HepG2 (cell line): ENCODE measurements around the gene HAUS5. TPM values are rescaled to one million over a fixed set of nuclear protein-coding genes. Genes with fewer than 3 reads are reported as not detected.

Source experiments
- ATAC-seq: fragments of 200-7000 bp; cut with Tn5 transposase; 3 replicates; pipeline ENCODE4 v1.9.1; 2020; ENCODE audit warnings: mild to moderate bottlenecking, moderate library complexity
- BruUV-seq: library from RNA; stranded (reverse); fragments of 400-500 nt; replicated peaks from 2 replicates; lab custom pipeline; 2021; lab: Mats Ljungman, UMichigan
- CTCF ChIA-PET: fragments of 300-600 bp; formaldehyde crosslinking; extraction: SDS; loops from one replicate; lab custom pipeline; 2021; ENCODE audit warnings: low total read pairs, inconsistent platforms, low intra/inter-chr PET ratio; lab: Yijun Ruan, JAX
- POLR2A ChIA-PET: fragments of 350-600 bp; sonication (Branson Sonifier 250); formaldehyde crosslinking; loops from one replicate; lab custom pipeline; 2020; ENCODE audit warnings: antibody characterized with exemption, inconsistent platforms; lab: Yijun Ruan, JAX
- DNase-seq: peaks from one replicate; pipeline ENCODE4 v3.0.0-alpha.2; 2015; ENCODE audit warnings: low spot score
- FAIRE-seq: peaks from 3 replicates; lab custom pipeline; 2011; peaks lifted over from hg19 to GRCh38; lab: Jason Lieb, UNC
- H2AFZ ChIP-seq: one replicate; pipeline ENCODE4 v1.6.1; 2011; ENCODE audit warnings: low read length, inconsistent platforms
- H3K27ac ChIP-seq: fragments of 300-600 bp; 3 replicates; pipeline ENCODE4 v1.8.0; 2011; ENCODE audit warnings: mixed run types, mild to moderate bottlenecking, mixed read lengths, low read length, inconsistent platforms; ENCODE audit not compliant: insufficient read depth; ENCODE audit errors: extremely low read length
- H3K27me3 ChIP-seq, 2 experiments: fragments of 200-600 bp in 1 of 2; 2 replicates in 1 of 2; 3 replicates in 1 of 2; pipeline versions ENCODE4 v1.6.0 to v1.8.0; 2011; ENCODE audit warnings: low read length in 2 of 2, mild to moderate bottlenecking in 2 of 2, moderate library complexity in 2 of 2, inconsistent platforms in 1 of 2; ENCODE audit not compliant: insufficient read depth in 2 of 2, control insufficient read depth in 1 of 2
- H3K36me3 ChIP-seq, 2 experiments: fragments of 200-600 bp in 1 of 2; replicated peaks in 1 of 2; 2 replicates in 1 of 2; 3 replicates in 1 of 2; pipeline versions ENCODE4 v1.5.1 to v1.8.0; 2011; ENCODE audit warnings: low read length in 2 of 2, inconsistent platforms in 1 of 2; ENCODE audit not compliant: insufficient read depth in 2 of 2, control insufficient read depth in 1 of 2
- H3K4me1 ChIP-seq: 2 replicates; pipeline ENCODE4 v1.5.1; 2012; ENCODE audit warnings: low read length, inconsistent platforms; ENCODE audit not compliant: insufficient read depth
- H3K4me2 ChIP-seq: 2 replicates; pipeline ENCODE4 v1.6.0; 2011; ENCODE audit warnings: low read depth, low read length, inconsistent platforms
- H3K4me3 ChIP-seq, 3 experiments: fragments of 200-600 bp in 1 of 3; sonication (generic), shearing (Covaris generic) in 1 of 3; replicated peaks in 1 of 3; 2 replicates each; pipeline ENCODE4 v1.5.1; 2011 to 2016; ENCODE audit warnings: low read length in 3 of 3, inconsistent platforms in 2 of 3, low read depth in 2 of 3, mild to moderate bottlenecking in 2 of 3, control low read depth in 1 of 3, mixed read lengths in 1 of 3; ENCODE audit not compliant: insufficient read depth in 1 of 3
- H3K79me2 ChIP-seq: one replicate; pipeline ENCODE4 v1.6.1; 2011; ENCODE audit warnings: low read length, inconsistent platforms; ENCODE audit not compliant: insufficient read depth
- H3K9ac ChIP-seq: 2 replicates; pipeline ENCODE4 v1.6.0; 2011; ENCODE audit warnings: mild to moderate bottlenecking, low read depth, low read length, inconsistent platforms; ENCODE audit not compliant: insufficient read depth
- H3K9me3 ChIP-seq: 2 replicates; pipeline ENCODE4 v1.5.1; 2012; ENCODE audit warnings: mild to moderate bottlenecking, low read length
- H4K20me1 ChIP-seq: 2 replicates; pipeline ENCODE4 v1.6.0; 2011; ENCODE audit warnings: inconsistent platforms, mild to moderate bottlenecking, low read length, moderate library complexity; ENCODE audit not compliant: insufficient read depth
- ELF1 ChIP-seq: sonication (generic); formaldehyde crosslinking; IDR thresholded peaks from 2 replicates; pipeline ENCODE4 v1.4.0; 2020; ENCODE audit warnings: missing genetic modification reagents
- FOXK2 ChIP-seq: fragments of 450-650 bp; IDR thresholded peaks from 2 replicates; pipeline ENCODE4 v1.6.1; 2016
- MXI1 ChIP-seq: IDR thresholded peaks from 3 replicates; pipeline ENCODE4 v1.6.1; 2012; ENCODE audit warnings: low read depth, low read length, inconsistent platforms, borderline replicate concordance
- NFYB ChIP-seq: sonication (generic); formaldehyde crosslinking; IDR thresholded peaks from 2 replicates; pipeline ENCODE4 v1.4.0; 2020; ENCODE audit warnings: missing genetic modification reagents
- RBM22 ChIP-seq: fragments of 200-400 bp; formaldehyde crosslinking; optimal IDR thresholded peaks from 2 replicates; pipeline ENCODE3; 2017; ENCODE audit warnings: mild to moderate bottlenecking, low read length, moderate library complexity
- SRSF1 ChIP-seq: fragments of 200-400 bp; formaldehyde crosslinking; optimal IDR thresholded peaks from 2 replicates; pipeline ENCODE3; 2017; ENCODE audit warnings: mild to moderate bottlenecking, low read depth, low read length, moderate library complexity
- TOE1 ChIP-seq: sonication (generic); formaldehyde crosslinking; IDR thresholded peaks from 2 replicates; pipeline ENCODE4 v1.4.0; 2020; ENCODE audit warnings: mild to moderate bottlenecking, missing genetic modification reagents
- XBP1 ChIP-seq: sonication (generic); formaldehyde crosslinking; IDR thresholded peaks from 2 replicates; pipeline ENCODE4 v1.5.0; 2020; ENCODE audit warnings: missing genetic modification reagents
- ZNF234 ChIP-seq: sonication (generic); formaldehyde crosslinking; conservative IDR thresholded peaks from 2 replicates; pipeline ENCODE4 v1.5.1; 2020; ENCODE audit warnings: mild to moderate bottlenecking, missing genetic modification reagents
- ZNF562 ChIP-seq: sonication (generic); formaldehyde crosslinking; IDR thresholded peaks from 2 replicates; pipeline ENCODE4 v1.8.0; 2022; ENCODE audit warnings: missing genetic modification reagents, borderline replicate concordance
- ZNF629 ChIP-seq: sonication (generic); formaldehyde crosslinking; conservative IDR thresholded peaks from 2 replicates; pipeline ENCODE4 v1.5.0; 2020; ENCODE audit warnings: missing genetic modification reagents
- ZNF713 ChIP-seq: sonication (generic); formaldehyde crosslinking; IDR thresholded peaks from 2 replicates; pipeline ENCODE4 v1.4.0; 2020; ENCODE audit warnings: mild to moderate bottlenecking, missing genetic modification reagents
- WGBS: methylation state at CpG from one replicate; pipeline ENCODE4 v1.1.6; 2017; ENCODE audit warnings: low lambda C conversion rate; 5-methylcytosine and 5-hydroxymethylcytosine counted together
- in situ Hi-C: cut with HindIII; loops from 2 replicates; pipeline ENCODE4 v1.10.0; 2017; ENCODE audit warnings: low pct_unique_long_range_greater_than_20kb; ENCODE audit not compliant: extremely low pct_ligation_motif_present
- intact Hi-C: fragments of 100-400 bp; cut with micrococcal nuclease; formaldehyde crosslinking; loops from one replicate; pipeline ENCODE4 v1.10.0; 2022; ENCODE audit not compliant: unreplicated experiment
- polyA plus RNA-seq, 8 experiments: library from polyadenylated mRNA; depleted of rRNA in 3 of 8; stranded (reverse) in 7 of 8; unstranded in 1 of 8; fragments of >200 nt; fragmentation: Illumina TruSeq in 4 of 8; extraction: Trizol in 4 of 8; gene quantifications; 2 replicates each; pipeline versions ENCODE4 v1.2.1 to v1.2.3, GENCODE V29; 2011 to 2016; ENCODE audit warnings: low read depth in 4 of 8, missing spikeins in 1 of 8, mixed read lengths in 1 of 8; ENCODE audit not compliant: insufficient read depth in 1 of 8
- total RNA-seq, 5 experiments: library from RNA; depleted of rRNA; stranded (reverse); fragments of >200 nt; fragmentation: Illumina TruSeq; extraction: Trizol; gene quantifications; 2 replicates each; pipeline ENCODE4 v1.2.3, GENCODE V29; 2016; ENCODE audit warnings: low read depth in 1 of 5

HAUS5 gene
- total and polyA plus RNA-seq, 2 of the 13 experiments (the other 11 are each of a cell fraction or from before 2014, with no cell fraction given): 10.3 to 17.7 TPM

GRCh38 chr19:35619290-35619923 lies 6.9 kb downstream of the HAUS5 start:
- no TSS peak for BruUV-seq
- Histone ChIP-seq H3K4me2 (no peak overlapping the region), H3K27ac (no peak overlapping the region), H3K9ac (no peak overlapping the region), H3K27me3 (no peaks in the 10 kb centered on the region; a peak in 1 of 5 replicates), H3K4me1 (peaks cover 15% of the 10 kb centered on the region), H3K4me3 (no peak overlapping the region), H2AFZ (no peak overlapping the region), H3K79me2 (no peaks in the 10 kb centered on the region), H3K9me3 (no peaks in the 10 kb centered on the region), H4K20me1 (no peaks in the 10 kb centered on the region), H3K36me3 (peaks cover 5 to 17% of the 10 kb centered on the region in 2 experiments; a peak in 4 of 5 replicates)
- FAIRE-seq: no peak
- intact Hi-C loops: loop anchor here (10.0 kb wide), 1 partner anchor 65 kb away; no protein-coding TSS in a partner anchor
- ChIA-PET CTCF (no interaction called here), POLR2A (no interaction called here)
- WGBS: 100% methylated on average over 7 of the region's 12 CpGs
- ATAC-seq: no peak
- DNase-seq: no peak
- TF ChIP-seq ZNF234 (CRISPR knock-in tag) (no peak), TOE1 (no peak), NFYB (CRISPR knock-in tag) (no peak)
- in situ Hi-C loops: no loop called here

GRCh38 chr19:35620001-35620400 lies 7.5 kb downstream of the HAUS5 start:
- WGBS: 93% methylated on average over 16 of the region's 17 CpGs
- no peak overlapping the region for H3K4me2 ChIP-seq
- H3K4me1 ChIP-seq: peaks cover 15% of the 10 kb centered on the region
- ATAC-seq (no peak), FAIRE-seq (no peak), DNase-seq (no peak)
- POLR2A ChIA-PET: no interaction called here
- BruUV-seq: no TSS peak
- no peak overlapping the region for H3K27ac ChIP-seq
- no peaks in the 10 kb centered on the region for H3K79me2 ChIP-seq
- no peak overlapping the region for H3K4me3 ChIP-seq
- no peaks in the 10 kb centered on the region; a peak in 1 of 5 replicates for H3K27me3 ChIP-seq
- CTCF ChIA-PET: no interaction called here
- no peaks in the 10 kb centered on the region for H4K20me1 ChIP-seq
- peaks cover 5 to 13% of the 10 kb centered on the region in 2 experiments; a peak in 4 of 5 replicates for H3K36me3 ChIP-seq
- H3K9me3 ChIP-seq: no peaks in the 10 kb centered on the region
- no peak overlapping the region for H3K9ac ChIP-seq
- in situ Hi-C loops (no loop called here), intact Hi-C loops (no loop called here)
- TF ChIP-seq SRSF1: no peak
- no peak for TF ChIP-seq RBM22
- TF ChIP-seq ZNF562: no peak
- no peak for TF ChIP-seq ZNF713
- TF ChIP-seq FOXK2: no peak
- no peak for TF ChIP-seq MXI1
- no peak for TF ChIP-seq XBP1 (CRISPR knock-in tag)
- no peak for TF ChIP-seq ZNF629 (CRISPR knock-in tag)
- no peak for TF ChIP-seq ELF1 (CRISPR knock-in tag)
- no peak overlapping the region for H2AFZ ChIP-seq
